Kidney (tissue), 14 donors: ENCODE results near the gene KCNB1. TPM values are rescaled to one million over a fixed set of nuclear protein-coding genes. Genes with fewer than 3 reads are reported as not detected.
"Not testable (repeated sequence)": the region's sequence is repeated elsewhere in the genome, so short reads cannot be mapped to it uniquely, and the experiment has no call there.

ENCODE experiments used
- DNase-seq, 5 donors: peaks; one replicate each; pipeline ENCODE4 v3.0.0-alpha.2; 2013 to 2020
- FAIRE-seq: peaks from 2 replicates; lab custom pipeline; 2012; peaks lifted over from hg19 to GRCh38; lab: Jason Lieb, UNC
- H3K27ac ChIP-seq, 2 donors: one replicate each; pipeline ENCODE4 v1.7.0; 2013; ENCODE audit warnings: low read depth in 2 of 2, low read length in 2 of 2, inconsistent platforms in 1 of 2
- H3K27me3 ChIP-seq: one replicate; pipeline ENCODE4 v1.7.1; 2013; ENCODE audit warnings: low read length, inconsistent platforms; ENCODE audit not compliant: control insufficient read depth, insufficient read depth
- H3K36me3 ChIP-seq, 3 donors: one replicate each; pipeline versions ENCODE4 v1.7.0 to v1.7.1; 2013; ENCODE audit warnings: low read length in 3 of 3, control low read depth in 1 of 3, inconsistent platforms in 1 of 3; ENCODE audit not compliant: insufficient read depth in 3 of 3, control insufficient read depth in 2 of 3
- H3K4me1 ChIP-seq, 3 donors: one replicate each; pipeline versions ENCODE4 v1.7.0 to v1.7.1; 2013; ENCODE audit warnings: low read length in 3 of 3, inconsistent platforms in 1 of 3, low read depth in 1 of 3; ENCODE audit not compliant: control insufficient read depth in 2 of 3, insufficient read depth in 2 of 3
- H3K4me3 ChIP-seq, 3 donors: one replicate each; pipeline versions ENCODE4 v1.7.0 to v1.8.1; 2013; ENCODE audit warnings: low read length in 3 of 3, control low read depth in 1 of 3, inconsistent platforms in 1 of 3
- H3K9ac ChIP-seq, 3 donors: one replicate each; pipeline versions ENCODE4 v1.7.0 to v1.7.1; 2013; ENCODE audit warnings: low read length in 3 of 3, control low read depth in 1 of 3, inconsistent platforms in 1 of 3
- H3K9me3 ChIP-seq, 3 donors: one replicate each; pipeline versions ENCODE4 v1.7.0 to v1.7.1; 2013; ENCODE audit warnings: low read length in 3 of 3, control low read depth in 1 of 3, inconsistent platforms in 1 of 3; ENCODE audit not compliant: control insufficient read depth in 2 of 3, insufficient read depth in 1 of 3
- intact Hi-C: fragments of 100-400 bp; cut with DNase I; formaldehyde crosslinking; loops from one replicate; pipeline ENCODE4 v1.11.1; 2022
- polyA plus RNA-seq: library from polyadenylated mRNA; stranded (reverse); fragments of 350-450 nt; fragmentation: Illumina TruSeq; extraction: RNeasy Lipid Tissue Mini Kit (QIAGEN cat#74804); gene quantifications from one replicate; pipeline ENCODE4 v1.2.3, GENCODE V29; 2014; ENCODE audit warnings: low read depth, low replicate concordance; ENCODE audit not compliant: insufficient read depth
- total RNA-seq: library from RNA; stranded (reverse); fragmentation: NEBNext Ultra II Directional; extraction: Animal tissue kit (Norgen Biotek cat#: 25700); gene quantifications from one replicate; pipeline ENCODE4 v1.2.1, GENCODE V29; 2021
- TF ChIP-seq, protein P1 (sequence below): IDR thresholded peaks from 3 replicates; pipeline ENCODE4 v1.5.1; 2012; ENCODE audit warnings: mild to moderate bottlenecking, moderate library complexity, borderline replicate concordance; ENCODE audit not compliant: insufficient read depth; ENCODE audit errors: extremely low read depth
- donor health status: control.
- donor health status: control.
- donor health status: control.
- donor health status: control.
- donor health status: control.
- donor health status: DM: yes; HTN: yes; CAD: no.
- donor health status: Normal renal cell carcinoma (clear cell type).

Gene KCNB1
- total and polyA plus RNA-seq, 2 donors from 2014 or later = 0.26 to 1.2 TPM

DNA sequence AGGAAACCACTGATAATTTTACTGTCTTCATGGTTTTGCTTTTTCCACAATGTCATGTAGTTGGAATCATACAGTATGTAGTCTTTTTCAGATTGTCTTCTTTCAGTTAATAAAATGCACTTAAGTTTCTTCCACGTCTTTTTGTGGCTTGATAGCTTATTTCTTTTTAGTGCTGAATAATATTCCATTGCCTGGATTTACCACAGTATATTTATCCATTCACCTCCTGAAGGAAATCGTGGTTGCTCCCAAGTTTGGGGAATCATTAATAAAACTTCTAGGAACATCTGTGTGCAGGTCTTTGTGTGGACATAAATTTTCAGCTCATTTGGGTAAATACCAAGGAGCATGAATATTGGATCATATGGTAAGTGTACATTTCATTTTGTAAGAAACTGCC, 165.8 kb downstream of the KCNB1 start:
- Histone ChIP-seq H3K4me3 (no peak overlapping the region), H3K4me1 (peaks cover 0 to 5% (median 0%) of the 10 kb centered on the region in 3 donors), H3K9ac (no peak overlapping the region), H3K27ac (no peak overlapping the region), H3K9me3 (no peaks in the 10 kb centered on the region), H3K36me3 (no peaks in the 10 kb centered on the region), H3K27me3 (peaks cover 14% of the 10 kb centered on the region)
- TF ChIP-seq, protein P1, sequence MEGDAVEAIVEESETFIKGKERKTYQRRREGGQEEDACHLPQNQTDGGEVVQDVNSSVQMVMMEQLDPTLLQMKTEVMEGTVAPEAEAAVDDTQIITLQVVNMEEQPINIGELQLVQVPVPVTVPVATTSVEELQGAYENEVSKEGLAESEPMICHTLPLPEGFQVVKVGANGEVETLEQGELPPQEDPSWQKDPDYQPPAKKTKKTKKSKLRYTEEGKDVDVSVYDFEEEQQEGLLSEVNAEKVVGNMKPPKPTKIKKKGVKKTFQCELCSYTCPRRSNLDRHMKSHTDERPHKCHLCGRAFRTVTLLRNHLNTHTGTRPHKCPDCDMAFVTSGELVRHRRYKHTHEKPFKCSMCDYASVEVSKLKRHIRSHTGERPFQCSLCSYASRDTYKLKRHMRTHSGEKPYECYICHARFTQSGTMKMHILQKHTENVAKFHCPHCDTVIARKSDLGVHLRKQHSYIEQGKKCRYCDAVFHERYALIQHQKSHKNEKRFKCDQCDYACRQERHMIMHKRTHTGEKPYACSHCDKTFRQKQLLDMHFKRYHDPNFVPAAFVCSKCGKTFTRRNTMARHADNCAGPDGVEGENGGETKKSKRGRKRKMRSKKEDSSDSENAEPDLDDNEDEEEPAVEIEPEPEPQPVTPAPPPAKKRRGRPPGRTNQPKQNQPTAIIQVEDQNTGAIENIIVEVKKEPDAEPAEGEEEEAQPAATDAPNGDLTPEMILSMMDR = no peak
- intact Hi-C loops = no loop called here
- DNase-seq (no peak), FAIRE-seq (no peak)

DNA sequence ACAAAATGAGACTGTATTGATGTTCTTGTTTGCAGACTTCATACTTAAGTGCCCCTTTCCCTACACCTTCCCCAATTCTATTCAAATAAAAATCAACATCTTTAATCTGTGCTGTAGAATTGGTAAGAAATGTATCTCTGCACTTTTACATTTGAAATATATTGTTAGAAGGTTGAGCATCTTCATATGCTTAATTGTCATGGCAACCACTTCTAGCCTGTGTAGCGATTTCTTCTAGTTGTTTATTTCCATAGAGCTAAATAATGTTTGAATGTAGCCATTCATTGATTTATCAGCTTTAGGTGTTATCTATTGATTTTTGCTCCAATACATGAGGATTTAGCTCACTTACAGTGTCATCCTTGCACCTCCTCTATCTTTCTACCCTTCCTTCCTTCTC, 166.9 kb downstream of the KCNB1 start:
- H3K4me3 ChIP-seq = no peak overlapping the region
- H3K4me1 ChIP-seq = peaks cover 0 to 5% (median 0%) of the 10 kb centered on the region in 3 donors
- no peak overlapping the region for H3K9ac ChIP-seq
- peaks cover 14% of the 10 kb centered on the region for H3K27me3 ChIP-seq
- TF ChIP-seq, protein P1 = no peak
- FAIRE-seq = no peak
- no peaks in the 10 kb centered on the region for H3K36me3 ChIP-seq
- no peak overlapping the region for H3K27ac ChIP-seq
- H3K9me3 ChIP-seq = no peaks in the 10 kb centered on the region
- DNase-seq = no peak
- intact Hi-C loops = no loop called here

DNA sequence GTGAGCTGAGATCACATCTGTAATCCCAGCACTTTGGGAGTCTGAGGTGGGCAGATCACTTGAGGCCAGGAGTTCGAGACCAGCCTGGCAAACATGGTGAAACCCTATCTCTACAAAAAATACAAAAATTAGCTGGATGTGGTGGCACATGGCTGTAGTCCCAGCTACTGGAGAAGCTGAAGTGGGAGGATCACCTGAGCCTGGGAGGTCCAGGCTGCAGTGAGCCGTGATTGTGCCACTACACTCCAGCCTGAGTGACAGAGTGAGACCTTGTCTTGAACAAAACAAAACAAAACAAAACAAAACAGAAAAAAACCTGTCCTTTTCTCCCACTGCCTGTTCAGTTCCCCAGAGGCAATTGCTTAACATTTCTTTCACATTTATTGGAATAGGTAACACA, 168.4 kb downstream of the KCNB1 start:
- H3K27me3 ChIP-seq = peaks cover 13% of the 10 kb centered on the region
- H3K4me3 ChIP-seq, DNase-seq, intact Hi-C loops, H3K9me3 ChIP-seq, H3K36me3 ChIP-seq, FAIRE-seq, H3K9ac ChIP-seq, H3K27ac ChIP-seq, H3K4me1 ChIP-seq: not testable (repeated sequence)

Other genes with a start within 250 kb of the KCNB1 start
- gene ZNFX1, start 204.6 kb downstream of the KCNB1 start, total RNA-seq = 44.0 TPM
- 8.0 TPM for gene ZNFX1, start 204.6 kb downstream of the KCNB1 start, polyA plus RNA-seq
- gene PTGIS, start 85.5 kb upstream of the KCNB1 start, total RNA-seq = 24.1 TPM
- 3.1 TPM for gene PTGIS, start 85.5 kb upstream of the KCNB1 start, polyA plus RNA-seq
- 73.3 TPM for gene B4GALT5, start 231.2 kb upstream of the KCNB1 start, total RNA-seq
- 21.4 TPM for gene B4GALT5, start 231.2 kb upstream of the KCNB1 start, polyA plus RNA-seq